K562 (cell line): ENCODE measurements around the gene OLAH. TPM values are rescaled to one million over a fixed set of nuclear protein-coding genes. Genes with fewer than 3 reads are reported as not detected.

Experiments
- ARID2 ChIP-seq: fragments of 450-650 bp; IDR thresholded peaks from 2 replicates; pipeline ENCODE4 v1.6.1; 2017; ENCODE audit warnings: antibody characterized with exemption, mild to moderate bottlenecking
- CAMTA2 ChIP-seq: fragments of 250-450 bp; sonication (Bioruptor Pico); conservative IDR thresholded peaks from 2 replicates; pipeline ENCODE4 v1.5.1; 2022
- CBFA2T2 ChIP-seq: fragments of 450-650 bp; conservative IDR thresholded peaks from 2 replicates; pipeline ENCODE4 v1.6.1; 2017; ENCODE audit warnings: mild to moderate bottlenecking
- GATAD2A ChIP-seq: fragments of 450-650 bp; IDR thresholded peaks from 2 replicates; pipeline ENCODE4 v1.6.1; 2017
- HDAC2 ChIP-seq: fragments of 450-650 bp; IDR thresholded peaks from 2 replicates; pipeline ENCODE4 v1.6.1; 2016; ENCODE audit warnings: mild to moderate bottlenecking
- HMBOX1 ChIP-seq: sonication (generic); IDR thresholded peaks from 2 replicates; pipeline ENCODE4 v1.6.1; 2016
- HNRNPK ChIP-seq: fragments of 200-400 bp; formaldehyde crosslinking; IDR thresholded peaks from one replicate; pipeline ENCODE4 v1.6.1; 2018; ENCODE audit warnings: mild to moderate bottlenecking, low read depth, low read length; ENCODE audit not compliant: poor library complexity, severe bottlenecking
- HNRNPUL1 ChIP-seq: fragments of 200-400 bp; formaldehyde crosslinking; IDR thresholded peaks from 2 replicates; pipeline ENCODE4 v1.6.1; 2017; ENCODE audit warnings: low read length
- L3MBTL2 ChIP-seq: fragments of 450-650 bp; IDR thresholded peaks from 2 replicates; pipeline ENCODE4 v1.6.1; 2016; ENCODE audit warnings: mild to moderate bottlenecking, moderate library complexity
- MITF ChIP-seq: IDR thresholded peaks from 2 replicates; pipeline ENCODE4 v1.6.1; 2014; ENCODE audit warnings: antibody characterized with exemption
- MXI1 ChIP-seq: IDR thresholded peaks from 2 replicates; pipeline ENCODE4 v1.6.1; 2011; ENCODE audit warnings: low read depth, mild to moderate bottlenecking, improper control_type of control experiment, low read length
- NFRKB ChIP-seq: fragments of 450-650 bp; IDR thresholded peaks from 2 replicates; pipeline ENCODE4 v1.6.1; 2016; ENCODE audit warnings: low read depth
- NFYB ChIP-seq: IDR thresholded peaks from 2 replicates; pipeline ENCODE4 v1.6.1; 2011; ENCODE audit warnings: mild to moderate bottlenecking, moderate library complexity; ENCODE audit not compliant: insufficient read length; ENCODE audit errors: extremely low read depth
- PREB ChIP-seq: sonication (generic); formaldehyde crosslinking; IDR thresholded peaks from 2 replicates; pipeline ENCODE4 v1.8.1; 2023; ENCODE audit warnings: mild to moderate bottlenecking, missing genetic modification reagents
- SMARCC2 ChIP-seq: fragments of 450-650 bp; IDR thresholded peaks from 2 replicates; pipeline ENCODE4 v1.6.1; 2017; ENCODE audit warnings: antibody characterized with exemption, moderate library complexity, mild to moderate bottlenecking, low read depth
- TEAD1 ChIP-seq, 2 experiments: fragments of 450-650 bp in 1 of 2; sonication (generic) in 1 of 2; formaldehyde crosslinking; IDR thresholded peaks; 2 replicates each; pipeline versions ENCODE4 v1.4.0 to v1.8.0; 2020 to 2022; ENCODE audit warnings: mild to moderate bottlenecking in 2 of 2, missing genetic modification reagents in 1 of 2
- ZNF24 ChIP-seq: fragments of 450-650 bp; IDR thresholded peaks from 2 replicates; pipeline ENCODE4 v1.6.1; 2016
- ZNF41 ChIP-seq: fragments of 250-450 bp; sonication (Bioruptor Pico); conservative IDR thresholded peaks from 2 replicates; pipeline ENCODE4 v1.4.0; 2020; ENCODE audit warnings: mild to moderate bottlenecking
- ZNF444 ChIP-seq: fragments of 250-450 bp; sonication (Bioruptor Pico); IDR thresholded peaks from 2 replicates; pipeline ENCODE4 v1.4.0; 2020; ENCODE audit warnings: mild to moderate bottlenecking, moderate library complexity
- ZNF766 ChIP-seq: fragments of 200-800 bp; sonication (Bioruptor generic); conservative IDR thresholded peaks from 2 replicates; pipeline ENCODE4 v1.6.1; 2016; ENCODE audit warnings: missing genetic modification characterization, missing compliant biosample characterization
- ZNF830 ChIP-seq: fragments of 250-450 bp; sonication (Bioruptor Pico); IDR thresholded peaks from 2 replicates; pipeline ENCODE4 v1.5.0; 2021; ENCODE audit warnings: mild to moderate bottlenecking
- polyA plus RNA-seq, 8 experiments: library from polyadenylated mRNA; depleted of rRNA in 4 of 8; stranded (reverse) in 5 of 8; unstranded in 3 of 8; fragments of >200 nt; fragmentation: Nextera tagmentation in 2 of 8; fragmentation: Illumina TruSeq in 1 of 8; extraction: Ambion mirVana in 2 of 8; extraction: Trizol in 1 of 8; gene quantifications; 2 replicates each; pipeline versions ENCODE4 v1.2.1 to v1.2.3, GENCODE V29; 2011 to 2014; ENCODE audit warnings: inconsistent platforms in 1 of 8, missing spikeins in 1 of 8
- total RNA-seq, 7 experiments: library from RNA; depleted of rRNA in 6 of 7; stranded (reverse); fragments of >200 nt in 6 of 7; fragmentation: Illumina TruSeq in 2 of 7; extraction: Trizol in 2 of 7; gene quantifications; 2 replicates each; pipeline versions ENCODE4 v1.2.1 to v1.2.3, GENCODE V29; 2011 to 2021; ENCODE audit warnings: low replicate concordance in 1 of 7
- TF ChIP-seq, protein P1 (sequence below): fragments of 450-650 bp; IDR thresholded peaks from 2 replicates; pipeline ENCODE4 v1.6.1; 2017; ENCODE audit warnings: antibody characterized with exemption
- TF ChIP-seq, protein P2 (sequence below), 2 experiments: fragments of 450-650 bp; IDR thresholded peaks; 2 replicates each; pipeline ENCODE4 v1.6.1; 2016
- TF ChIP-seq, protein P3 (sequence below): fragments of 450-650 bp; IDR thresholded peaks from one replicate; pipeline ENCODE4 v1.6.1; 2018; ENCODE audit warnings: mild to moderate bottlenecking, moderate library complexity; ENCODE audit not compliant: partially characterized antibody

Gene OLAH
- total and polyA plus RNA-seq, 9 of the 15 experiments (the other 6 are each of a cell fraction or from before 2014, with no cell fraction given) = 0.11 to 0.45 (median 0.18) TPM; not detected in 3

GRCh38 chr10:15096661-15097010, 52.9 kb downstream of the OLAH start (continued):
- TF ChIP-seq HMBOX1 (no peak), HDAC2 (0 out of 2 replicates have a peak, but pooled peaks have one; percentile 15), SMARCC2 (no peak), CBFA2T2 (no peak), NFYB (peak; percentile 38), NFRKB (no peak), ZNF830 (CRISPR knock-in tag) (no peak), ZNF766 (no peak), CAMTA2 (CRISPR knock-in tag) (no peak), MXI1 (no peak), ZNF41 (CRISPR knock-in tag) (no peak), ZNF444 (0 out of 2 replicates have a peak, but pooled peaks have one; percentile 10), TEAD1 (CRISPR knock-in tag; IDR thresholded peaks at IDR 0.05) (no peak), ZNF24 (no peak), MITF (no peak), PREB (CRISPR knock-in tag) (no peak), HNRNPK (no peak), GATAD2A (no peak), HNRNPUL1 (no peak), L3MBTL2 (no peak), ARID2 (no peak)
- TF ChIP-seq, protein P1, sequence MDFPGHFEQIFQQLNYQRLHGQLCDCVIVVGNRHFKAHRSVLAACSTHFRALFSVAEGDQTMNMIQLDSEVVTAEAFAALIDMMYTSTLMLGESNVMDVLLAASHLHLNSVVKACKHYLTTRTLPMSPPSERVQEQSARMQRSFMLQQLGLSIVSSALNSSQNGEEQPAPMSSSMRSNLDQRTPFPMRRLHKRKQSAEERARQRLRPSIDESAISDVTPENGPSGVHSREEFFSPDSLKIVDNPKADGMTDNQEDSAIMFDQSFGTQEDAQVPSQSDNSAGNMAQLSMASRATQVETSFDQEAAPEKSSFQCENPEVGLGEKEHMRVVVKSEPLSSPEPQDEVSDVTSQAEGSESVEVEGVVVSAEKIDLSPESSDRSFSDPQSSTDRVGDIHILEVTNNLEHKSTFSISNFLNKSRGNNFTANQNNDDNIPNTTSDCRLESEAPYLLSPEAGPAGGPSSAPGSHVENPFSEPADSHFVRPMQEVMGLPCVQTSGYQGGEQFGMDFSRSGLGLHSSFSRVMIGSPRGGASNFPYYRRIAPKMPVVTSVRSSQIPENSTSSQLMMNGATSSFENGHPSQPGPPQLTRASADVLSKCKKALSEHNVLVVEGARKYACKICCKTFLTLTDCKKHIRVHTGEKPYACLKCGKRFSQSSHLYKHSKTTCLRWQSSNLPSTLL = no peak
- TF ChIP-seq, protein P2, sequence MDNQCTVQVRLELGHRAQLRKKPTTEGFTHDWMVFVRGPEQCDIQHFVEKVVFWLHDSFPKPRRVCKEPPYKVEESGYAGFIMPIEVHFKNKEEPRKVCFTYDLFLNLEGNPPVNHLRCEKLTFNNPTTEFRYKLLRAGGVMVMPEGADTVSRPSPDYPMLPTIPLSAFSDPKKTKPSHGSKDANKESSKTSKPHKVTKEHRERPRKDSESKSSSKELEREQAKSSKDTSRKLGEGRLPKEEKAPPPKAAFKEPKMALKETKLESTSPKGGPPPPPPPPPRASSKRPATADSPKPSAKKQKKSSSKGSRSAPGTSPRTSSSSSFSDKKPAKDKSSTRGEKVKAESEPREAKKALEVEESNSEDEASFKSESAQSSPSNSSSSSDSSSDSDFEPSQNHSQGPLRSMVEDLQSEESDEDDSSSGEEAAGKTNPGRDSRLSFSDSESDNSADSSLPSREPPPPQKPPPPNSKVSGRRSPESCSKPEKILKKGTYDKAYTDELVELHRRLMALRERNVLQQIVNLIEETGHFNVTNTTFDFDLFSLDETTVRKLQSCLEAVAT (IDR thresholded peaks at IDR 0.05) = no peak
- TF ChIP-seq, protein P3, sequence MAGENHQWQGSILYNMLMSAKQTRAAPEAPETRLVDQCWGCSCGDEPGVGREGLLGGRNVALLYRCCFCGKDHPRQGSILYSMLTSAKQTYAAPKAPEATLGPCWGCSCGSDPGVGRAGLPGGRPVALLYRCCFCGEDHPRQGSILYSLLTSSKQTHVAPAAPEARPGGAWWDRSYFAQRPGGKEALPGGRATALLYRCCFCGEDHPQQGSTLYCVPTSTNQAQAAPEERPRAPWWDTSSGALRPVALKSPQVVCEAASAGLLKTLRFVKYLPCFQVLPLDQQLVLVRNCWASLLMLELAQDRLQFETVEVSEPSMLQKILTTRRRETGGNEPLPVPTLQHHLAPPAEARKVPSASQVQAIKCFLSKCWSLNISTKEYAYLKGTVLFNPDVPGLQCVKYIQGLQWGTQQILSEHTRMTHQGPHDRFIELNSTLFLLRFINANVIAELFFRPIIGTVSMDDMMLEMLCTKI = no peak
